Glutamatergic neuron (in vitro differentiated cells): ENCODE results near the gene SKI. TPM values are rescaled to one million over a fixed set of nuclear protein-coding genes. Genes with fewer than 3 reads are reported as not detected.

ENCODE experiments used
- DNase-seq: peaks from one replicate; pipeline ENCODE4 v3.0.0; 2022
- H3K27ac Mint-ChIP-seq: one replicate; pipeline ENCODE4 v1.8.0; 2020; ENCODE audit warnings: mild to moderate bottlenecking, mixed read lengths, inconsistent platforms; ENCODE audit not compliant: unreplicated experiment
- H3K27me3 Mint-ChIP-seq: one replicate; pipeline ENCODE4 v1.8.0; 2020; ENCODE audit warnings: mild to moderate bottlenecking, moderate library complexity, mixed read lengths, inconsistent platforms; ENCODE audit not compliant: unreplicated experiment
- H3K36me3 Mint-ChIP-seq: one replicate; pipeline ENCODE4 v1.8.0; 2020; ENCODE audit warnings: mild to moderate bottlenecking, mixed read lengths, inconsistent platforms; ENCODE audit not compliant: unreplicated experiment
- H3K4me1 Mint-ChIP-seq: one replicate; pipeline ENCODE4 v1.8.0; 2020; ENCODE audit warnings: mild to moderate bottlenecking, low read depth, mixed read lengths, inconsistent platforms; ENCODE audit not compliant: unreplicated experiment
- H3K4me3 Mint-ChIP-seq: one replicate; pipeline ENCODE4 v1.8.0; 2020; ENCODE audit warnings: mild to moderate bottlenecking, mixed read lengths, inconsistent platforms; ENCODE audit not compliant: unreplicated experiment
- H3K9me3 Mint-ChIP-seq: one replicate; pipeline ENCODE4 v1.8.0; 2020; ENCODE audit warnings: mild to moderate bottlenecking, moderate library complexity, mixed read lengths, inconsistent platforms; ENCODE audit not compliant: unreplicated experiment
- CTCF ChIP-seq: fragments of 200-600 bp; sonication (generic); IDR thresholded peaks from one replicate; pipeline ENCODE4 v1.5.0; 2021; ENCODE audit not compliant: partially characterized antibody, unreplicated experiment
- total RNA-seq: library from RNA; stranded (reverse); fragmentation: NEBNext Ultra II Directional; extraction: Animal tissue kit (Norgen Biotek cat#: 25700); gene quantifications from one replicate; pipeline ENCODE4 v1.2.1, GENCODE V29; 2021; ENCODE audit not compliant: unreplicated experiment

SKI gene
- total RNA-seq, 1 donor from 2014 or later: 143 TPM

- peaks cover 4% of the 10 kb centered on the region for H3K36me3 Mint-ChIP-seq
- H3K27me3 Mint-ChIP-seq: peaks cover 21% of the 10 kb centered on the region
- DNase-seq: no peak
- TF ChIP-seq CTCF: no peak
- H3K4me1 Mint-ChIP-seq: peaks cover 22% of the 10 kb centered on the region
- no peak overlapping the region for H3K4me3 Mint-ChIP-seq
- peaks cover 16% of the 10 kb centered on the region for H3K9me3 Mint-ChIP-seq
- H3K27ac Mint-ChIP-seq: no peak overlapping the region
These were observed 43.2 kb upstream of the SKI start for GRCh38 chr1:2184934-2185333.

GRCh38 chr1:2185880-2186855, 42.0 kb upstream of the SKI start:
- H3K27ac Mint-ChIP-seq: peak overlapping the region; percentile 50
- peaks cover 20% of the 10 kb centered on the region for H3K4me1 Mint-ChIP-seq
- no peak for DNase-seq
- no peaks in the 10 kb centered on the region for H3K36me3 Mint-ChIP-seq
- peaks cover 23% of the 10 kb centered on the region for H3K27me3 Mint-ChIP-seq
- TF ChIP-seq CTCF: no peak
- no peak overlapping the region for H3K4me3 Mint-ChIP-seq
- H3K9me3 Mint-ChIP-seq: peaks cover 13% of the 10 kb centered on the region

- peak overlapping the region; percentile 50 for H3K27ac Mint-ChIP-seq
- peaks cover 22% of the 10 kb centered on the region for H3K4me1 Mint-ChIP-seq
- no peak for DNase-seq
- no peak for TF ChIP-seq CTCF
- H3K27me3 Mint-ChIP-seq: peaks cover 24% of the 10 kb centered on the region
- no peaks in the 10 kb centered on the region for H3K36me3 Mint-ChIP-seq
- peaks cover 16% of the 10 kb centered on the region for H3K9me3 Mint-ChIP-seq
- H3K4me3 Mint-ChIP-seq: no peak overlapping the region
These were observed 41.2 kb upstream of the SKI start for GRCh38 chr1:2186901-2187300.

- H3K36me3 Mint-ChIP-seq: no peaks in the 10 kb centered on the region
These were observed 40.5 kb upstream of the SKI start for GRCh38 chr1:2187619-2188018.

More at GRCh38 chr1:2187619-2188018, 40.5 kb upstream of the SKI start:
- H3K4me1 Mint-ChIP-seq: peaks cover 22% of the 10 kb centered on the region
- no peak overlapping the region for H3K4me3 Mint-ChIP-seq
- DNase-seq: no peak
- H3K9me3 Mint-ChIP-seq: peaks cover 16% of the 10 kb centered on the region
- peak overlapping the region; percentile 88 for H3K27ac Mint-ChIP-seq
- H3K27me3 Mint-ChIP-seq: peaks cover 24% of the 10 kb centered on the region
- no peak for TF ChIP-seq CTCF
